ENCODE data around the gene SLC26A4.

SLC26A4 gene

GRCh38 chr7:107659666-107660065 lies 962 bp upstream of the SLC26A4 start:
- DNase-seq (ENCODE audit: low read depth, low spot score), result no peak

DNA sequence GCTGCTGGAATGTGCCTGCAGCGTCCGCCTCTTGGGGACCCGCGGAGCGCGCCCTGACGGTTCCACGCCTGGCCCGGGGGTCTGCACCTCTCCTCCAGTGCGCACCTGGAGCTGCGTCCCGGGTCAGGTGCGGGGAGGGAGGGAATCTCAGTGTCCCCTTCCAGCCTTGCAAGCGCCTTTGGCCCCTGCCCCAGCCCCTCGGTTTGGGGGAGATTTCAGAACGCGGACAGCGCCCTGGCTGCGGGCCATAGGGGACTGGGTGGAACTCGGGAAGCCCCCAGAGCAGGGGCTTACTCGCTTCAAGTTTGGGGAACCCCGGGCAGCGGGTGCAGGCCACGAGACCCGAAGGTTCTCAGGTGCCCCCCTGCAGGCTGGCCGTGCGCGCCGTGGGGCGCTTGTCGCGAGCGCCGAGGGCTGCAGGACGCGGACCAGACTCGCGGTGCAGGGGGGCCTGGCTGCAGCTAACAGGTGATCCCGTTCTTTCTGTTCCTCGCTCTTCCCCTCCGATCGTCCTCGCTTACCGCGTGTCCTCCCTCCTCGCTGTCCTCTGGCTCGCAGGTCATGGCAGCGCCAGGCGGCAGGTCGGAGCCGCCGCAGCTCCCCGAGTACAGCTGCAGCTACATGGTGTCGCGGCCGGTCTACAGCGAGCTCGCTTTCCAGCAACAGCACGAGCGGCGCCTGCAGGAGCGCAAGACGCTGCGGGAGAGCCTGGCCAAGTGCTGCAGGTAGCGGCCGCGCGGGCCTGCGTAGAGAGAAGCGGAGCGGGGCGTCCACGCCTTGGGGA lies 645 bp downstream of the SLC26A4 start:
- no peak for DNase-seq (ENCODE audit: low read depth, low spot score)

DNA sequence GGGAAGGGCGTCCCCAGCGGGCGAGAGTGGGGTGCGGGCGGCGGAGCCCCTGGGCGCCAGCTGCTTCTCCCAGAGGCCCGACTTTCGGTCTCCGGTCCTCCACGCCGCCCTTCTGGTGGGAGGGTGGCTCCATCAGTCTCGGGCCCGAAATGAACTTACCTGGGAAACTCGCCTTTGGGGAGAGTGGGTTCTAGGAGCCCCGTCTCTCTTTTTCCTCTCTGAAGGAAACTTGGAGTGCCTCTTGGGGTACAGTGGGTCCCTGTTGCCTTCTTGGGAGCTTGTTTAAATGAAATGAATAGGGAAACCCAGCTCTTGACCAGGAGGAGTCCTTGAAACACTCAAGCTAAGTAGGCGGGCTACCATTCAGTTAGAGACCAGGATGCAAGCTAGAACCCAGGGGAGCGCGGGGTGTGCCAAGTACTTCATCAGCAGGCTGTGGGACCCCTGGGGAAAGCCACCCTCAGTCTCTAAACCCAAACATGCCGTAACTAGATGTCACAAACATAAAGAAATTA lies 1.3 kb downstream of the SLC26A4 start:
- no peak for DNase-seq (ENCODE audit: low read depth, low spot score)

- DNase-seq (ENCODE audit: low read depth, low spot score), result no peak
These were observed 2.6 kb downstream of the SLC26A4 start for GRCh38 chr7:107663196-107663595.

- no peak for DNase-seq (ENCODE audit: low read depth, low spot score)
These were observed 6.2 kb downstream of the SLC26A4 start for GRCh38 chr7:107666790-107667189.

GRCh38 chr7:107667341-107667740 lies 6.7 kb downstream of the SLC26A4 start:
- no peak for DNase-seq (ENCODE audit: low read depth, low spot score)

DNA sequence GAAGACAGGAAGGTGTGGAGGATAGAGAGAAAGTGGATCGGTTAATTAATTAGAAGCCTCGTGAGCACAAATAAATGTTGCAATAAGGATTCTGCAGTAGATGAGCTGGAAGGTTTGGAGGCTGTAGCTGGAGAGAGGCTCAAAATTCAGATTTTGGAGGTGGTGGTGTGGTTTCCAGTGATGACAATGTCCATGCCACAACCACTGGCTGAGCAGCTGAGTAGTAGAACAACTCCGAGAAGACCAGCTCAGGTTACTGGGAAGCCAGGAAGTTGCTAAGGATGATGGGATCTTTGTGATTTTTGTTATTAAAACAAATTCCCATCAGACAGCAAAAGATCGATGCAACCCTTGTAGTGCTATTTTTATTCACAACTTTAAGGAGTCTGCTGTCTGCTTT lies 7.7 kb downstream of the SLC26A4 start:
- no peak for DNase-seq (ENCODE audit: low read depth, low spot score)

- DNase-seq (ENCODE audit: low read depth, low spot score), result no peak
These were observed 11.6 kb downstream of the SLC26A4 start for GRCh38 chr7:107672183-107672582.

DNA sequence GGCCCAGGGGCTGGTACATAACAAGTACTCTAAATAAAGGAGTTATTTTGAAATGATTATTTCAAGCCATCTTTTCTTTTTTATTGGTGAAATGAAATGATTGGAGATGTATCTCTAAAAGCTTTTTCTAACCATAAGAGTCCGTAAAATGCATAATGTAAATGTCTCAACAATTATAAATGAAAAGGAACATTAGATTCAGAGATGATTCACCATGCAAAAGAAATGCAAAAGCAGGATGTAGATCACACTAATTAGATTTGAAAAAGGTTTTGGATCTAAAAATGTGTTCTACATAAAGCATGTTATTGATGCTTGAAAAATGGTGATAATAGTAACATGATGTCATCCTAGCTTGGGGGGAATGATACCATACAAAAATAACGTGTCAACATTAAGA lies 15.6 kb downstream of the SLC26A4 start:
- no peak for DNase-seq (ENCODE audit: low read depth, low spot score)

DNA sequence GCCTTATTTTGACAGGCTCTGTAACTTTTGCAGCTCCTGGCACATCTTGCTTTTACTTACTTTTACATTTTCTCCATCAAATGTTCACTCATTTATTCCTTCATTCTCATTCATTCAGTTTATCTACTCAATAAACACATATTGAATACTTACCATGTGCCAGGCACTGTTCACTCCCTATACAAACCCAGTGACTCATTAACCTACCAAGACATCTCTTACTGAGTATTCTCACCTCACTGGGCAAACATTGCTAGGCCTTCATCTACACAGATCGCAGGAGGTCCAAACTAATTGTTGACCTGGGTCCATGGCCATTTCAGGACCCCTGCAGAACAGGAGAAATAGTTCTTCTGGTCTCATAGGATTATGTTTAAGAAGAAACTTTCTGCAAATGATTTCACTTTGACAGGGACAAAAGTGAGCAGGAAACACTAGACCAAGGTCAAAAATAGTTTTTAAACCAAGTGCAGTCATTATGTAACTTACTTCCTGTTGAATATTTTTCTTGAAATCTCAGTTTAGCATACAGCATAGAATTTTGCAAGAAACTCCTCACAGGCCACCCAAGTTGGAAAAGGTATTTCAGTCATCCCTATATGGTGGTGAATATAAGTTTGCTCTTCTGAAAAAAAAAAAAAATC lies 17.6 kb downstream of the SLC26A4 start:
- DNase-seq (ENCODE audit: low read depth, low spot score), result no peak

GRCh38 chr7:107680478-107680877 lies 19.9 kb downstream of the SLC26A4 start:
- no peak for DNase-seq (ENCODE audit: low read depth, low spot score)

DNA sequence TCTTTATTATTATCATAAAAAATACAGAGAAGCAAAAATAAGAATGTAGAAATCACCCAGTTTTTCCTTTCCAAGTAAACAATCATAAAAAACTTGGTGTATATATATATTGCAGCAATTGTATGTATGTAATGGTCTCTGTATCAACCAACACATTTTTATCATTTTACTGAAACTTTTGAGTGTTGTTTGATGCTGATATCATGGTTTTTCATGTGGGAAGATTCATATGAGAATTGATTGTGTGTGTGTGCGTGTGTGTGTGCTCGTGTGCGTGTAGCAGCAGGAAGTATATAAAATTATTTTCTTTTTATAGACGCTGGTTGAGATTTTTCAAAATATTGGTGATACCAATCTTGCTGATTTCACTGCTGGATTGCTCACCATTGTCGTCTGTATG lies 22.3 kb downstream of the SLC26A4 start:
- DNase-seq (ENCODE audit: low read depth, low spot score), result no peak

DNA sequence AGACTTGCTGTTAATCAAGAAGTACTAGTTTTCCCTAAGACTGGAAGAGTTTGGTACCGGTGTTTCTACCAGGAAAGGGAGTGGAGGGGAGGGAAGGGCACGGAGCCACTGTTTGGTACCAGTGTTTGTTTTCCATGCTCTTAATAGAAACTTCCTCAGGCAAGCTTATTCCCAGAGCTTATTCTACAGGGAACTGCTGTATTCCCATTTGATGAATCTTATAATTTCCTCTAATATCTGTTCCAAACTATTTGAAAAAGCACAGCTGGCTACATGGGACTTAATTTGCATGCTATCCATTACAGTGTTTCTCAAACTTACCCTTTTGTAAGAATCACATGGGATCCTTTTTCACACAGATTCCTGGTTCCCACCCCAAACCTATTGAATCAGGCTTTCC lies 23.7 kb downstream of the SLC26A4 start:
- DNase-seq (ENCODE audit: low read depth, low spot score), result no peak

DNA sequence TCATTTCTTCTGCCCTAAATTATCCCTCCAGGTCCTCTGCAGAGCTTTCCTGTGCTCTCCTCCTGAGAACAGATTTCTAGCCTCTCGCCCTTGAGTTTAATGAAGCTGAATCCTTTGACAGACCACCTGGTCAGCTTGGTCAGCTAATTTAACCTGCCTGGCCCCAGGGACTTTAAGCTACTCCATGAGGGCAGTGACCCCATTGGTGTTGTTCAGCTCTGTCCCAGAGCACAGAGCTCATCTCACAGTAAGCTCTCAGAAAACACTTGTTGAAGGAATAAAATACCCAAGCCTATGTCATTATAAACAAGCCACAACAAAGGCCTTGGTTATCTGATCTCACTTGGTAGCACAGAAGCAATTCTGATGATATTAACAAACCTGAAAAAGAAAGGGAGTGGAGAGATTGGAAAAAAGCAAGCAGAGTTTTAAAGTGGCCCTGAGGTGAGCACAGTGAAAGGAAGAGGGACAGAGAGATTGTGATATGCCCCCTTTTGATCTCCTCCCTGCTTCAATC lies 24.4 kb downstream of the SLC26A4 start:
- DNase-seq (ENCODE audit: low read depth, low spot score), result no peak

GRCh38 chr7:107686816-107687387 lies 26.3 kb downstream of the SLC26A4 start:
- no peak for DNase-seq (ENCODE audit: low read depth, low spot score)

GRCh38 chr7:107687656-107688055 lies 27.0 kb downstream of the SLC26A4 start:
- DNase-seq (ENCODE audit: low read depth, low spot score), result no peak

DNA sequence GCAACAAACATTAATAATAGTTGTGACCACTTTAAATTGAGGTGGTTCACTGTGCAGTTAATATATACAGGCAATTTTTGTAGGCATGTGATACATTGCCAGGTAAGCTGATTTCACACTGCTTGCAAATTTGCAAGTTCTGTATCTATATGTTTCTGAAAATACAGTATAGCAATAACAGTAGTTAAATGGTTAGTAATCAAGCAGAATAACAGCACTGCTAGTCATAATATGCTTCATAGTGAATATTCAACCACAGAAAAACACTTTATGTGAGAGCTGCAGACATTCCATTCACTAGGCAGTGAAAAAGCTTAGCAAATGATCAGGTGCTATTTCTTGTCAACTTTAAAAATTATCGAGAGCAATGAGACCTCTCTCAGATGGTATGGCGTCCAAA lies 28.9 kb downstream of the SLC26A4 start:
- no peak for DNase-seq (ENCODE audit: low read depth, low spot score)

- no peak for DNase-seq (ENCODE audit: low read depth, low spot score)
These were observed 29.5 kb downstream of the SLC26A4 start for GRCh38 chr7:107690084-107690483.

GRCh38 chr7:107690611-107691010 lies 30.0 kb downstream of the SLC26A4 start:
- no peak for DNase-seq (ENCODE audit: low read depth, low spot score)

DNA sequence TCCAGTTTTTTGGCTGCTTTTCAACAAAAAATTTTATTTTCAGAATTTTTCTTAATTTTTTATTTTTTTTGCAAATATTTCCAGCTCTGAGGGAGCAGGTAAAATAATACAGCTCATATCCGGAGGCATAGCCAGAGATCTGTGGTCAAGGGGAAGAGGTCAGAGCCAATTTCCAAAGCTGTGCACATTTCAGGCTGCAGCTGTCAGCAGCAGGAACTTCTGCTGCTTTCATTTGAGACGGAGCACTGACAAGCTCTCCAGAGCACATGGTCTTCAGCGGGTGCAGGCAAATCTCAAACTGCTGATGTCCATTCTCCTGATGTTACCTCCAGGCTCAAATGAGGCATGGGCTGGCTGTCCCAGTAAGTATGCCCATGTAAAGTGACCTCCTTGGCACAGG lies 31.1 kb downstream of the SLC26A4 start:
- DNase-seq (ENCODE audit: low read depth, low spot score), result no peak

GRCh38 chr7:107692501-107692900 lies 31.9 kb downstream of the SLC26A4 start:
- DNase-seq (ENCODE audit: low read depth, low spot score), result no peak

GRCh38 chr7:107693396-107693795 lies 32.8 kb downstream of the SLC26A4 start:
- DNase-seq (ENCODE audit: low read depth, low spot score), result no peak

DNA sequence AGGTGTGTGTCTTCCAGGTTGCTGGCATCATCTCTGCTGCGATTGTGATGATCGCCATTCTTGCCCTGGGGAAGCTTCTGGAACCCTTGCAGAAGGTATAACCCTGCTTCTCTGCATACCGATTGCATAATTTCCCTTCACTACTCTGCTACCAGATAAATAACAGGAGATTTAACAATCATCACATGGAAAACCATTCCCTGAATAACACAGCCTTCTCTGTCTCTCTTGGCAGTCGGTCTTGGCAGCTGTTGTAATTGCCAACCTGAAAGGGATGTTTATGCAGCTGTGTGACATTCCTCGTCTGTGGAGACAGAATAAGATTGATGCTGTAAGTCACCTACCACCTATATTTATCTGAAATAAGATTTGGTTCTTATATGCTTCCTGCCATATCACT lies 33.8 kb downstream of the SLC26A4 start:
- DNase-seq (ENCODE audit: low read depth, low spot score), result no peak

Measured in iPS DF 19.7 (cell line).